Natural killer cell (primary cell): ENCODE results near the gene PPIL1. TPM values are rescaled to one million over a fixed set of nuclear protein-coding genes. Genes with fewer than 3 reads are reported as not detected.

Source experiments
- ATAC-seq, 3 donors: fragments of 150-1000 bp in 2 of 3; fragments of 200-7000 bp in 1 of 3; cut with Tn5 transposase; 1 replicate in 1 of 3; 2 replicates in 2 of 3; pipeline ENCODE4 v1.10.0; 2021; ENCODE audit warnings: mild to moderate bottlenecking in 2 of 3, moderate library complexity in 2 of 3
- DNase-seq, 2 donors: peaks; one replicate each; pipeline versions ENCODE4 v3.0.0 to v3.0.0-alpha.2; 2013 to 2021; ENCODE audit warnings: mixed read lengths in 1 of 2
- H3K27ac ChIP-seq: one replicate; pipeline ENCODE4 v1.5.1; 2013; ENCODE audit warnings: mild to moderate bottlenecking, low read length
- H3K27me3 ChIP-seq: one replicate; pipeline ENCODE4 v1.6.1; 2013; ENCODE audit warnings: low read length; ENCODE audit not compliant: control insufficient read depth, insufficient read depth
- H3K36me3 ChIP-seq: one replicate; pipeline ENCODE4 v1.6.1; 2013; ENCODE audit warnings: low read length; ENCODE audit not compliant: control insufficient read depth, insufficient read depth
- H3K4me1 ChIP-seq: one replicate; pipeline ENCODE4 v1.6.1; 2013; ENCODE audit warnings: low read length; ENCODE audit not compliant: control insufficient read depth, insufficient read depth
- H3K4me3 ChIP-seq: one replicate; pipeline ENCODE4 v1.5.1; 2013; ENCODE audit warnings: low read length
- H3K9me3 ChIP-seq: one replicate; pipeline ENCODE4 v1.6.1; 2013; ENCODE audit warnings: low read length; ENCODE audit not compliant: control insufficient read depth, insufficient read depth
- H3K27ac Mint-ChIP-seq, 2 donors: one replicate each; pipeline ENCODE4 v1.8.0; 2022; ENCODE audit warnings: mild to moderate bottlenecking in 2 of 2, mixed read lengths in 2 of 2, moderate library complexity in 1 of 2
- H3K27me3 Mint-ChIP-seq, 2 donors: one replicate each; pipeline ENCODE4 v1.8.0; 2022; ENCODE audit warnings: low read depth in 2 of 2, mixed read lengths in 2 of 2
- H3K36me3 Mint-ChIP-seq: one replicate; pipeline ENCODE4 v1.8.0; 2022; ENCODE audit warnings: mixed read lengths
- H3K4me1 Mint-ChIP-seq, 2 donors: one replicate each; pipeline ENCODE4 v1.8.0; 2022; ENCODE audit warnings: mixed read lengths in 2 of 2
- H3K4me3 Mint-ChIP-seq: one replicate; pipeline ENCODE4 v1.8.0; 2022; ENCODE audit warnings: mild to moderate bottlenecking, moderate library complexity, mixed read lengths
- H3K9me3 Mint-ChIP-seq, 2 donors: one replicate each; pipeline ENCODE4 v1.8.0; 2022; ENCODE audit warnings: mixed read lengths in 2 of 2
- CTCF ChIP-seq: fragments of 200-600 bp; IDR thresholded peaks from one replicate; pipeline ENCODE4 v1.8.0; 2022; ENCODE audit warnings: antibody characterized with exemption
- WGBS: methylation state at CpG from one replicate; pipeline ENCODE4 v1.1.7; 2013; ENCODE audit warnings: missing lambda C conversion rate; ENCODE audit not compliant: insufficient coverage; 5-methylcytosine and 5-hydroxymethylcytosine counted together
- intact Hi-C: fragments of 100-400 bp; cut with micrococcal nuclease; formaldehyde crosslinking; loops from one replicate; pipeline ENCODE4 v1.14.2; 2022
- total RNA-seq, 4 donors: library from RNA; stranded (reverse); fragments of 120-200 nt in 1 of 4; gene quantifications; one replicate each; pipeline versions ENCODE4 v1.2.3 to v1.2.4, GENCODE V29; 2013 to 2022

Gene PPIL1
- total RNA-seq, result 1 to 10 TPM; 2.6 to 5.2 (median 5.1) TPM
- total RNA-seq (2013), result 15.0 TPM

GRCh38 chr6:36874443-36875249 lies at the start of gene PPIL1:
PPIL1 (minus strand) TSS chr6:36874803; CDS start chr6:36874772, 31 bp downstream.
- under 1% methylated on average over 52 of the region's 54 CpGs for WGBS
- H3K27ac Mint-ChIP-seq, result peak within 1 kb of the TSS; percentile 97 to 98
- Histone ChIP-seq H3K27me3 (no peaks in the 10 kb centered on the region), H3K4me3 (peak within 1 kb of the TSS; percentile 95), H3K9me3 (no peaks in the 10 kb centered on the region), H3K4me1 (peaks cover 10% of the 10 kb centered on the region), H3K36me3 (peaks cover 4% of the 10 kb centered on the region), H3K27ac (peak within 1 kb of the TSS; percentile 85)
- ATAC-seq (peak; percentile 88 to 91 (median 91)), DNase-seq (peak; percentile 84 to 93)
- peaks cover 11 to 14% of the 10 kb centered on the region in 2 donors for H3K27me3 Mint-ChIP-seq
- H3K9me3 Mint-ChIP-seq, result no peaks in the 10 kb centered on the region
- TF ChIP-seq CTCF, result no peak
- H3K4me3 Mint-ChIP-seq, result peak within 1 kb of the TSS; percentile 99
- H3K4me1 Mint-ChIP-seq, result peaks cover 30 to 33% of the 10 kb centered on the region in 2 donors
- H3K36me3 Mint-ChIP-seq, result no peaks in the 10 kb centered on the region
- intact Hi-C loops, result loop anchor here (1.0 kb wide), 1 partner anchor 11 kb away; the partner anchor contains the start of gene C6orf89

GRCh38 chr6:36924131-36924530 lies 49.5 kb upstream of the PPIL1 start:
- 94% methylated on average over 4 of the region's 4 CpGs for WGBS
- ATAC-seq, result no peak
- no peak for TF ChIP-seq CTCF
- Mint-ChIP-seq H3K4me3 (no peak overlapping the region), H3K27me3 (no peaks in the 10 kb centered on the region), H3K4me1 (peaks cover 0 to 4% of the 10 kb centered on the region in 2 donors), H3K9me3 (no peaks in the 10 kb centered on the region), H3K36me3 (peaks cover 22% of the 10 kb centered on the region), H3K27ac (peak overlapping the region in 1 of 2 donors; percentile 46)
- H3K4me1 ChIP-seq, result no peaks in the 10 kb centered on the region
- H3K4me3 ChIP-seq, result no peak overlapping the region
- intact Hi-C loops, result no loop called here
- H3K9me3 ChIP-seq, result no peaks in the 10 kb centered on the region
- DNase-seq, result peak in 1 of 2 donors; percentile 22
- peaks cover 35% of the 10 kb centered on the region for H3K36me3 ChIP-seq
- no peak overlapping the region for H3K27ac ChIP-seq
- no peaks in the 10 kb centered on the region for H3K27me3 ChIP-seq

- no peaks in the 10 kb centered on the region for H3K9me3 ChIP-seq
- DNase-seq (no peak), ATAC-seq (no peak)
- H3K27ac Mint-ChIP-seq, result no peak overlapping the region
- peaks cover 0 to 4% of the 10 kb centered on the region in 2 donors for H3K4me1 Mint-ChIP-seq
- no peak overlapping the region for H3K4me3 ChIP-seq
- no peaks in the 10 kb centered on the region for H3K27me3 ChIP-seq
- H3K27ac ChIP-seq, result no peak overlapping the region
- no peaks in the 10 kb centered on the region for H3K9me3 Mint-ChIP-seq
- no peaks in the 10 kb centered on the region for H3K4me1 ChIP-seq
- H3K36me3 Mint-ChIP-seq, result peaks cover 23% of the 10 kb centered on the region
- no peak overlapping the region for H3K4me3 Mint-ChIP-seq
- peaks cover 63% of the 10 kb centered on the region for H3K36me3 ChIP-seq
- H3K27me3 Mint-ChIP-seq, result no peaks in the 10 kb centered on the region
- TF ChIP-seq CTCF, result no peak
- intact Hi-C loops, result no loop called here
- WGBS, result 96% methylated on average over 4 of the region's 5 CpGs
Measured at GRCh38 chr6:36920546-36920945, 45.9 kb upstream of the PPIL1 start.
